GM19397 (cell line): ENCODE measurements around the gene GIMAP6.
A peak's percentile ranks its signal among the peaks of the same experiment; 100 is the strongest.
"Not testable (repeated sequence)": the region's sequence is repeated elsewhere in the genome, so short reads cannot be mapped to it uniquely, and the experiment has no call there.

ENCODE experiments used
- ATAC-seq: cut with Tn5 transposase; IDR thresholded peaks from one replicate; pipeline ENCODE4 v1.9.1; 2021; ENCODE audit warnings: mild to moderate bottlenecking, moderate library complexity; ENCODE audit not compliant: unreplicated experiment

The GIMAP6 gene

DNA sequence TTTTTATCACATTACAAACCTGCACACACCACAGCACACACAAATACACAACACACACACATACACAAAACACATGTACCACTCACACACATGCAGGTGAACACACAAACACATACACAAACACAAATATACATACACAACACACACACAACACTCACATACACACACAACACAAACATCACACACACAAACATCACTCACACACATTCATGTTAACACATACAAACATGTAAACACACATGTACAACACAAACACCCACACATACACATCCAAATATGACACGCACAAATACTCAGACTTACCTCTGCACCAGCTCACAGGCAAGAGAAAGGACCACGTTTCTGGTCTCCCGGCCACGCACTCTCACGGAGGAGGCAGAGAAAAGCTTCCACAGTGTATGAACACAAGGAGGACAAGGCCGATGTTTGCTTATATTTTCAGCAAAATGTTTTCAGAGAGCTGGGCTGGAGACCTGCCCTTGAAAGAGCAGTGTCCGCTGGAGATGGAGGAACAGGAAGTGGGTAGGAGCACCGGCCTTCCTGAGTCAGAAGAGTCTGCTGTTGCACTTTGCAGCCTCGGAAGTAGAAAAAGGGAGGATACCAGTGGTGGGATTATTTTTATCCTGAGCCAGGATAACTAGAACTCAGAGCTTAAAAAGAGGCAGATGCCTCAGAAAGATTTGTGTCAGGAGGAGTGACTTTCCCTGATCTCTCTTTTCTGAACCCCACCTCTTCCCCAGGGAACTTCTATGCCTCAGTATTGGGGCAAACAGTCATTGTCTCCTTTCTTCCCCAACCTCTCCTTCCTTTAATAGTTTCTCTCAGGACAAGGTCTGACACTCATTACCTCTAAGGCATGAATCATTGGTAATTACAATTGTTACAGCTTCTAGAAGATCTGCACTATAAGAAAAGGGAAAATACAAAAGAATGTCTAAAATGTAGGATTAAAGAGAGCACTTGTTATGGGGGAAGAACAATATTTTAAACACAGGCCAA lies at the start of gene GIMAP6:
Gene GIMAP6 (minus strand): TSS at position 520 of the 999 bp plus-strand sequence. CDS start 2,243 bp downstream, outside the sequence.
- ATAC-seq: peak; percentile 68

DNA sequence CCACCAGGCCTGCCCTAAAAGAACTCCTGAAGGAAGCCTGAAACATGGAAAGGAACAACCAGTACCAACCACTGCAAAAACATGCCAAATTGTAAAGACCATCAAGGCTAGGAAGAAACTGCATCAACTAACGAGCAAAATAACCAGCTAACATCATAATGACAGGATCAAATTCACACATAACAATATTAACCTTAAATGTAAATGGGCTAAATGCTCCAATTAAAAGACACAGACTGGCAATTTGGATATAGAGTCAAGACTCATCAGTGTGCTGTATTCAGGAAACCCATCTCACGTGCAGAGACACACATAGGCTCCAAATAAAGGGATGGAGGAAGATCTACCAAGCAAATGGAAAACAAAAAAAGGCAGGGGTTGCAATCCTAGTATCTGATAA lies 48.2 kb upstream of the GIMAP6 start:
- not testable (repeated sequence) for ATAC-seq

DNA sequence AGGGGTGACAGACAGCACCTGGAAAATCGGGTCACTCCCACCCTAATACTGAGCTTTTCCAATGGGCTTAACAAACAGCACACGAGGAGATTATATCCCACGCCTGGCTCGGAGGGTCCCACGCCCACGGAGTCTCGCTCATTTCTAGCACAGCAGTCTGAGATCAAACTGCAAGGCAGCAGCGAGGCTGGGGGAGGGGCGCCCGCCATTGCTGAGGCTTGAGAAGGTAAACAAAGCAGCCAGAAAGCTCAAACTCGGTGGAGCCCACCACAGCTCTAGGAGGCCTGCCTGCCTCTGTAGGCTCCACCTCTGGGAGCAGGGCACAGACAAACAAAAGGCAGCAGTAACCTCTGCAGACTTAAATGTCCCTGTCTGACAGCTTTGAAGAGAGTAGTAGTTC lies 46.4 kb upstream of the GIMAP6 start:
- ATAC-seq: not testable (repeated sequence)

DNA sequence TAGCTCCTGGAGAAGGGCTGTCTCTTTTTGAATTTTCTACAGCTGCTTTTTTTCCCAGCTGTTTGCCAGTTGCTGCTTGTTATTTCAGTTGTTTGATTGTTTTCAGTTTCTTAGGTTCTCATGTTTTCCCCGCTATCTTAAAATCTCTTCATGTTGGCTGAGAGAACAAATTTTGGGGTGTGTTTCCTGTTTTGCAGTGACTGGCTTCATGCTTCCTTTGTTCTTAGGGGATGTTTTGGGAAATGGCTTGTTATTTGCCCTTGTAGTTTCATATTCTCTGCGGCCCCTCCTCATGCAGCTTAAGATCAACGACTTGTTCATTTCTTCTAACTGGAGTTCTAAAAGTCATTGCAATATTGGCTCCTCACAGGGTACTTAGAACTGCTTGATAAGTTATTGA lies 44.7 kb upstream of the GIMAP6 start:
- ATAC-seq: not testable (repeated sequence)

DNA sequence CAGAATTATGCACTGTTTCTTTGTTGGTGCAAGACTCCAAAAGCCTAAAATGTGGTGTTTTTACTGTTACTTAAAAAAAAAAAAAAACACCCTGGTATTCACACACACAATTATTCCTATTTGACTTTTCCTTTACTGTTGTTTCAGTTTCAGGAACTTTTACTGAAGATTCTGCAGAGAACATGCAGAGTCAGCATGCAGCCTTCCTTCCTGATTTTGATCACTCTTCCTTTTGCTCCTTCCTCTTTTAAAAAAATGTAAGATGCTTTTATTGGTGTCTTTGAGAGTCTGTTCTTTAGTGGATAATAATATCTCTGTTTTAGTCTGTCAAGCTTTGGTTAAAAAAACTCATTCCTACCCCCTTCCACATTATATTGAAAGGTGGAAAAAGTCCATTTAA lies 44.1 kb upstream of the GIMAP6 start:
- ATAC-seq: not testable (repeated sequence)

DNA sequence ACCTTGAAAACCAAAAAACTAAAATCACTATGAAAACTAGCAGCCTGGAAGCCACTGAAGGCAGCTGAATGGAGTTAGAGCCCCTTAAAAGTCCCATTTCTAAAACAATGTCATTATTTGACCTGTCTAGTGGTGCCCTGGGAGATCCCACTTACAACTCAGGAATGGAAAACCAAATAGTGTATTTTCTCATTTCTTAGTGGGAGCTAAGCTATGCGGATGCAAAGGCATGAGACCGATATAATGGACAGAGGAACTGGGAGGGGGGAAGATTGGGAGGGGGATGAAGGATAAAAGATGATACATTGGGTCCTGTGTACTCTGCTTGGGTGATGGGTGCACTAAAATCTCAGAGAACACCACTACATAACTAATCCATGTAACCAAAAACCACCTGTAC lies 43.5 kb upstream of the GIMAP6 start:
- ATAC-seq: no peak

DNA sequence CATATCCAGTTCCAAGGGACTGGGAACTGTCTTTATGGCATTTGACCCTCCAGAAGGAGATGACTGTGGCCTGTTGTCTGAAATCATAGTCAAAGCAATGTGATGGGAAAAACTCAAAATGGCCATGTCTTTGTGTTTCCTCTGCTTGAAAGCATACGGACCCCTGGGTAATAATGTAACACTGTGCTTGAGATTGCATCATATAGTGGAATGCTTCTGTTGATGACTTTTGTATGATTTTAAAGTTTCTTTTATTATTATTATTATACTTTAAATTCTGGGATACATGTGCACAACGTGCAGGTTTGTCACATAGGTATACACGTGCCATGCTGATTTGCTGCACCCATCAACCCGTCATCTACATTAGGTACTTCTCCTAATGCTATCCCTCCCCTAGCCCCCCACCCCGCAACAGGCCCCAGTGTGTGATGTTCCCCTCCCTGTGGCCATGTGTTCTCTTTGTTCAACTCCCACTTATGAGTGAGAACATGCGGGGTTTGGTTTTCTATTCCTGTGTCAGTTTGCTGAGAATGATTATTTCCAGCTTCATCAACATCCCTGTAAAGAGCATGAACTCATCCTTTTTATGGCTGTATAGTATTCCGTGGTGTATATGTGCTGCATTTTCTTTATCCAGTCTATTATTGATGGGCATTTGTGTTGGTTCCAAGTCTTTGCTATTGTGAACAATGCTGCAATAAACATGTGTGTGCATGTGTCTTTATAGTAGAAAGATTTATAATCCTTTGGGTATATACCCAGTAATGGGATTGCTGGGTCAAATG lies 39.8 kb upstream of the GIMAP6 start:
- not testable (repeated sequence) for ATAC-seq

DNA sequence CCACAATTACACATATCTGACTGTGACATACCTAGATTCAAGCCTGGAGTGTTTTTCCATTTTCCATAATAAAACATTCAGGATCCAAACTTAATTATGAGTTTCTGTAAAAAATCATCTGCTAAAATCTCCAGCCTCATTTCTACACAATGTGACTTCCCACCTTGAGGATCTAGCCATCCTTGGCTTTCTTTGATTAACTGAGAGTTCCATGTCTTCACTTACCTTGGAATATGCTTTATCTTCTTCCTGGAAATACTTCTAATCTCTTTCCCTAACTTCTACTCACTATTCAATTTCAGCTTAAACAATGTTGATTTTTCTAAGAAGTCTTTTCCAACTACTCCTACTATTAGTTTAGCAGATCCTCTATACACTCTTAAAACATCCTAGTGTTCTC lies 36.8 kb upstream of the GIMAP6 start:
- no peak for ATAC-seq

DNA sequence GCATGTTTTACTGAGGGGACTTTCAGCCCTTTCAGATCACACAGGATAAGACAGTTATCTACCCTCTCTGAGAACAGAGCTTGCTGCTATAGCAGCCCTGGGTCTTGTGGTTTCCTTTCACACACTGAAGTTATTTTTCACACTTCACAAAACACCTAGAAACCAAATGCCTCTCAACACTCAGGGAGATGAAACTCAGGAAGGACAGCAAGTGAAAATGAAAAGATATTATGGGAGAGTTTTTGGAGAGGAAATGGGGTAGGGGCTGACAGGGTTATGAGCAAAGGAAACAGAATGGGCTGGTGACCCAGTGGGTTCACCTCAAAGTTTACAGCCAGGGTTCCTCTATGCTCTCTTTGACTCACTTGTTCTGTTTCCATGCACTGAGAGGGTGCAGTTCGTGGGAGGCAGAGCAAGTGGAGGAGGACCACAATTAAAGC lies 36.3 kb upstream of the GIMAP6 start:
- ATAC-seq: peak; percentile 78

DNA sequence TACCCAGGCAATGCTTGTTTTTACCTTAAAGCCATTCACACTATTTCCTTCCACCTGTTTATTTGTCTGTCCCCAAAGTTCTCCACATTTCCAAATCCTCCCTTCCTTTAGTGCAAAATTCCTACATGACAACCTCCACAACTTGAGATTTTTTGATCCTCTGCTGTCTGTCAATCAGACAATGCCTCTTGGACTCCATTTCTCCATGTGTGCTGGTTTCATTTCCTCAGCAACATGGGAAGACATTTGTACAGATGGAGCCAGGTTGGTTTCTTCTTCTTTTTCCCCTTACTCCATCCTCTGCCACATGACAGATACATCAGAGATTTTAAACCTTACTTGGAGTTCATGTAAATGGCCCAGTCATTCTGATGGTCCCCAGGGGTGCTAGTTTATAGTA lies 34.2 kb upstream of the GIMAP6 start:
- ATAC-seq: no peak

DNA sequence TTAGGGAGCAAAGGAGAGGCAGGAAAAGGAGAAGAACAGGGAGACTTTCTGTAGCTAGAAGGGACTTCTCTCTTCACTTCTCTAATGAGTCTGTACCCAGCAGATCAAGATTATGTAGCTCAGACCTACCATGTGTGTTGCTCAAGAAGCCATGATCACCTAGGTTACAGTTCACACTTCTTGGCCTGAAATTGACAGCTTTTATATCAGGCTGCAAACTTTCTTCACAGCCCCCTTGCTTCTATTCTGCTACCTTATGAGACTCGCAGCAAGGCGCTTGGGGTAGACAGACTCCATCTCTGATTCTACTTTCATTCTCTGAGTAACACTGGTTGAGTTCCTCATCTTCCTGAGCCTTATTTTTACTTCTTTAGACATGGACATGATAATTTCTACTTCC lies 33.7 kb upstream of the GIMAP6 start:
- ATAC-seq: no peak

DNA sequence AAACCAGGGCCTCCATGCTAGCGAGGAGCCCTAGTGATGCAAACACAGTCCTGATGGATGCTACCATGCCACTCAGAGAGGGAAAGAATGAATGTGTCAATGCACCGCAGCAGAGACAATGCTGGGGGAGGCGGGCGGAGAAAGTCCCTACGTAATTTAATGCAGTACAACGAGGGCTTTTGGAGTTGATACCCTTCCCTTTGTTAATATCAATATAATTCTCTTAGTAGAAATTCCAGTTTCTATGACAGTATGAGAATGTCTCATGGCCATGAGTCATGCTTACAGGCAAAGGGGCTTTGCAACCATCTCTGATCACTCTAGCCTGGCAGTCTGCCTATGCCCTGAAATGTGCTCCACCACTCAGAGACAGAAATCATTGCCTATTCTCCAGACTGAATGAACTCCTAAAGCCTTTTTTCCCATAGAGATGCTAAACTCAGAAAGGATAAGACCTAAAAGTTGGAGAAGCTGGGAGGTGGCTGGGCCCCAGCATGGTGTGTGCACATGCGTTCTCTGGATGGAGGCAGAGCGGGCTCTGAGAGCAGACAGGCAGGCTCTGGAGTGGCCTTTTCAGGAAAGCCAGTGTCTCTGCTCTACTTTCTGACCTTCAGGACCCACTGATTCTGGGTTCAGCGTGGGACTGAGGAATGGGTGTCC lies 33.0 kb upstream of the GIMAP6 start:
- ATAC-seq: no peak

DNA sequence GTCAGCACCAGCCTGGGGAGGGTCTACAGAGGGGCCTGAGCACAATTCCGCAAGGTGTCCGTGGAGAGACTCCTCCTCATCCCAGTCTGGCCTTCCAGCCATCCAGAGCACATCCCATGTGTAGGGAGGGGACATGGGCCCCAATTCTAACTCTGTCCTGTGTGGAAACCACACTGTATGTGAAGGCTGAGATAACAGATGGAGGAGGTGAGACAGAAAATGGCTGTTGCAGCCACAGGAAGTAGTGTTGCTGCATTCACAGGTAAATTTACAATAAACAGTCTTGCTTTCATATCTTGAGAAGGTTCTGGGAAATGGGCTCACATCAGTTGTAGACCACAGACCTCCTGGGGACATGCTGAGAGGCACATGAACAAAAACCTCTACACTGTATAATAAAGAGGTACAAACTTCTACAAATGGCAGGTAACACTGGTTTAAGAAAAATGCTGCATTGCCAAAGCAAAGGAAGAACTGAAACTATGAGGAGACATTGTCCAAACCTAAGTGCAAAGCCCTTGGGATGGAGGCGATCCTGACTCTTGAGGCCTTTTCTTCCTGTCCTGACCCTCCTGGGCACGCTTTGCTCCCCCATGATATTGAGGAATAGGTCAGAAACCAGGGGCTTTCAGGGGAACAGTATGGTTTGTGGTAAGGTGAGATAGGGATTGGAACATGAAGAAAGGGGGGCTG lies 31.8 kb upstream of the GIMAP6 start:
- ATAC-seq: no peak

DNA sequence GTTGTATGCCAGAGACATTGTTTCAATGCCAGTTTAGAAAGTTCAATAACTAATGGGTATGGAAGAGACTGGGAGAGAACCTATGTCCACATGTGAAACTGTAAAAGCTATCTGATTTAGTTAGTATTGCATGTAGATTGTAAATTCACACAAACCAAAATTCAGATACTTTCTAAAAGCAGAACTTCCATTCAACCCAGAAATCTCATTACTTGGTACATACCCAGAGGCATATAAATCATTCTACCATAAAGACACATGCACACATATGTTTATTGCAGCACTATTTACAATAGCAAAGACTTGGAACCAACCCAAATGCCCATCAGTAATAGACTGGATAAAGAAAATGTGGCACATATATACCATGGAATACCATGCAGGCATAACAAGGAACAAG lies 30.6 kb upstream of the GIMAP6 start:
- ATAC-seq: not testable (repeated sequence)

DNA sequence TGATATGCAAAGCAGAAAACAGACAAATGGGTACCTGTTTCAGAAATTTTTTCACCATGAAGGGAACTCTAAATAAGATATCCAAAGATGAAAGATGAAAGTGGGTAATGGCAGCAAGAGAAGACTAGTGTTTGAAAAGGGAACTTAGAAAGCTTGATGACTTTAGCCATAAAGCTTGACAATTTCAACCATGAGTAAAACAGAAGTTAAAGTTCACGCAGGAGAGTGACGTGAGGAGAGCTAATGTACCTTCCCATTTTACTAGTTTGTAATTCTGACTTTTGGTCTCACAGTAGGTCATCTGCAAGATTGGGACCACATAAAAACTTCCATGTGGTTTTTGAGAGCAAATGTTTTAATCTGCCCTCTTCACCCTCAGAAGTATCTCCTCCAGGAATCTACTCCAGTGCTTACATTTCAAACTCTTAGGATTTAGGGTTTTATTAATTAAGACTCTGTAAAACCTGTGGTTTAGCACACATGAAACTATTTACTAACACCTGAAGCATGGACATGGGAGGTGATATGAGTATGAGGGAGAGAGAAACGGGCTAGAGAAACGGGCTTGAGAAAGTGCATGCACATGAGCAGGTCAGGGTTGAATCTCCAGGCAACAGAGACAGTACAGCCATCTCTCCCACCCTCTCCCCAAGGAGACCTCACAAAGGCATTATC lies 28.9 kb upstream of the GIMAP6 start:
- ATAC-seq: no peak

DNA sequence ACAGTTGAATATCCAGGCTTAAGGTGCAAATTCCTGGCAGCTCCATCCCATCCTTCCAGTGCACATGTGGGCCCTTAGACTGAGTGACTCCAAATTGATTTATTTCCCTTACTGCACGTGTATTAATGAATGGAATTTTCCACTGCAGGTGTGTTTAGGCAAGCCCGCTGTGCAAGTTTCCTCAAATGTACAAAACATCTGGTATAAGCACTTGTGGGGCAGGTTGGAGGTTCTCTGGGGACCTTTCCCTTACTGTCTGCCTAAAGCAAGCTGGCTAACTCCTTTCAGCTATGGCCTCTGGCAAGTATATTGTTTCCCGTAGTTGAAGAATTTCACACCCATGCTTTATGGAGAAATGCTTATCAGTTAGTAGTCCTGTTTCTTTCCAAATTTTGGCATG lies 25.3 kb upstream of the GIMAP6 start:
- ATAC-seq: no peak

DNA sequence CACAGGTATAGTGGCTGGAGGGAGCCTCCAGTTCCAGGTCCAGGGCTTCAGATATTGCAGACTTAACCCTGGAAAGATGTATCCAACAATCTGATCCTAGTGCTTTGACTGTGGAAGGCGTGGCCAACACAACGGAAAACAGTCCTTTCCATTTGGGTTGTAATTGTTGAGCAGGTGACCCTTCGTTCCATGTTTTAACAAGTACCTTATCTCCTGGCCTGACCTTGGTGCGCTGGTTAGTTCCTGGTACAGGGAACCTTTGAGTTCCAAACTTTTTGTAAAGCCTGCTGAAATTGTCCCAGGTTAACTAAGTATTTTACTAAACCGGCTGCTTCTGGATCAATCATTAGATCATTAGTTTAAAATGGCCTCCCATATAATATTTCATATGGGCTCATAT lies 23.9 kb upstream of the GIMAP6 start:
- no peak for ATAC-seq

DNA sequence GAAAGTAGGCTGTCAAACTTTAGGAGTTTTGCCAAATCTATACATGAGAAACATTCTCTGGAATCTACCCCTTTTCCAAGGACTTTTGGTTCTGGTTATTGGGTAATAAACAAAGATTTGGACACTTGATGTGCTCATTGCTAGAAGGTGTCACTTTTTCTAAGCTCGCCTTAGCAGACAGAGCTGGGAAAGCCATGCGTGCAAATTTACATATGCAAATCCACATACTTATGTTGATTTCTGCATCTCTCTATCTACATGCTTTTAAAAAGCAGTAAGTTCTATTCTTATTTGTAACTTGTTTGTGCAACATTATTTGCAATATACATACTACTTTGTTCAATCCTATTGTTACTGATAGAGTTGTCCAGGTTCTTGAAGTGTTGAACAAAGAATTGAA lies 22.5 kb upstream of the GIMAP6 start:
- ATAC-seq: no peak

DNA sequence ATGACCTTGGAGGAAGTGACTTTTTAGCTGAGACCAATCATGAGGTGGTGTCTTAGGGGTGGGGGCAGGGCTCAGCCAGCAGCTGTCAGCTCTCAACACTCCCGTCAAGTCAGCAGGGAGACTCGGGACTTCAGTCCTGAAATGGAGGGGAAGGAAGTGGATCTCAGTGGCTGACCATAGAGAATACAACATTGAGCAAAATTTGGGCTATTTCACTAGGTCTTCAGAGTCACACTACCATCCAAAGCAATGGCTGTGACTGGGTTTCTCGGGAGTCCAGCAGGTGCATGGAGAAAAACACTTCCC lies 16.8 kb upstream of the GIMAP6 start:
- ATAC-seq: no peak

DNA sequence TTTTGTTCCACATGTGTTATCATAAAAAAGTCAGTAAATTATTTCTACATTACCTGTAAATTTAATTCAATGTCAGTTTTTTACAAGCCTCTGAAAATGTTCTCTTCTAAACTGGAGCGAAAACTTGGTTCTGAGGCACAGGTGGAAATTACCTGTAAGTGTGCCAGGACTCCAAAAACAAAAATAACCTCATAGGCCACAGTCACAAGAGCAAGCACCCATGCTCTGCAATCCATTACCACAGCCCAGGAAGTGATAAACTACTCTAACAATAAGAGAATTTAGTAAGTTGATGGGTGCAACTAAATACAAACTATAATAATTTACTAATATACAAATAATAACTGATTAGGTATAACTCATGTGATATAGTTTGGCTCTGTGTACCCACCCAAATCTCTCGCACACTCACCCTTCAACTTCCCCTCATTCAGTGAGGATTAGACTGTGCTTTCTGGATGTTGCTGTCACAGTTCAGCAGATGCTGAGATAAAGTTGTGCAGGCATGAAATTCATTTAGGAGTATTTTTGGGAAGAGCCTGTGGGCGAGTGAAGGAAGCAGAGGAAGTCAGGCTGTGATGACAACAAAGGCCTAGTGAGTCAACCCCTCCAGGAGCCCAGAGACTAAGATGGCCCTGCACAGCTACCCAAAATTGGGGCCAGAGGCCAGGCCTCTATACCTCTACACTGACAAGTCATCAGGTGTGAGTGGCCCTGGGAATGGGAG lies 16.3 kb upstream of the GIMAP6 start:
- ATAC-seq: no peak
